Heart right ventricle (tissue), 16 donors: ENCODE results near the gene KCNMA1. TPM values are rescaled to one million over a fixed set of nuclear protein-coding genes. Genes with fewer than 3 reads are reported as not detected.

Experiments
- ATAC-seq, 8 donors: fragments of 200-7000 bp; cut with Tn5 transposase; one replicate each; pipeline ENCODE4 v1.9.1; 2020; ENCODE audit warnings: mild to moderate bottlenecking in 8 of 8, moderate library complexity in 8 of 8, moderate number of reproducible peaks in 1 of 8
- DNase-seq, 2 donors: peaks; one replicate each; pipeline ENCODE4 v3.0.0-alpha.2; 2020
- H3K27ac ChIP-seq, 10 donors: fragments of 200-600 bp; sonication (generic) in 2 of 10; one replicate each; pipeline versions ENCODE4 v1.5.0 to v1.8.0; 2020 to 2022; ENCODE audit warnings: mild to moderate bottlenecking in 3 of 10
- H3K27me3 ChIP-seq, 7 donors: fragments of 200-600 bp; one replicate each; pipeline ENCODE4 v1.8.0; 2021 to 2022; ENCODE audit warnings: mild to moderate bottlenecking in 2 of 7
- H3K36me3 ChIP-seq, 9 donors: fragments of 200-600 bp; sonication (generic) in 1 of 9; one replicate each; pipeline versions ENCODE4 v1.5.0 to v1.8.0; 2020 to 2022; ENCODE audit warnings: mild to moderate bottlenecking in 2 of 9
- H3K4me1 ChIP-seq, 9 donors: fragments of 200-600 bp; sonication (generic) in 1 of 9; one replicate each; pipeline versions ENCODE4 v1.5.0 to v1.8.0; 2020 to 2022; ENCODE audit warnings: mild to moderate bottlenecking in 4 of 9
- H3K4me3 ChIP-seq, 10 donors: fragments of 200-600 bp; sonication (generic) in 2 of 10; one replicate each; pipeline versions ENCODE4 v1.5.0 to v1.8.0; 2020 to 2022; ENCODE audit warnings: mild to moderate bottlenecking in 7 of 10, moderate library complexity in 2 of 10
- H3K9me3 ChIP-seq, 11 donors: fragments of 200-600 bp in 10 of 11; sonication (generic) in 2 of 11; one replicate each; pipeline versions ENCODE4 v1.5.0 to v1.8.0; 2013 to 2022; ENCODE audit warnings: mild to moderate bottlenecking in 2 of 11, control low read depth in 1 of 11, moderate library complexity in 1 of 11
- WGBS, 2 donors: extraction: QIAGEN DNeasy Blood & Tissue Kit; methylation state at CpG; one replicate each; pipeline ENCODE4 v1.1.7; 2013; ENCODE audit warnings: inconsistent platforms in 1 of 2; 5-methylcytosine and 5-hydroxymethylcytosine counted together
- intact Hi-C, 10 donors: fragments of 100-400 bp; cut with DNase I; formaldehyde crosslinking; loops; one replicate each; pipeline versions ENCODE4 v1.11.1 to v1.14.2; 2022
- polyA plus RNA-seq, 2 donors: library from polyadenylated mRNA; stranded (reverse); fragments of 200-250 nt; gene quantifications; one replicate each; pipeline ENCODE4 v1.2.3, GENCODE V29; 2013
- total RNA-seq, 10 donors: library from RNA; stranded (reverse); fragmentation: NEBNext Ultra II Directional in 3 of 10; extraction: Animal tissue kit (Norgen Biotek cat#: 25700) in 3 of 10; gene quantifications; one replicate each; pipeline versions ENCODE4 v1.2.1 to v1.2.4, GENCODE V29; 2021 to 2023
- TF ChIP-seq, protein P1 (sequence below), 9 donors: fragments of 200-600 bp; sonication (generic) in 2 of 9; IDR thresholded peaks; one replicate each; pipeline versions ENCODE4 v1.5.0 to v1.8.0; 2021 to 2022; ENCODE audit warnings: antibody characterized with exemption in 9 of 9, mild to moderate bottlenecking in 5 of 9, moderate library complexity in 1 of 9
- donor health status: Arrhythmogenic right ventricular cardiomyopathy.
- donor health status: ischemic (EF 13 %, LVEDD 7.1; RV severe dilation, severe dysfunction).
- donor health status: healthy with polysubstance abuse.
- donor health status: DM: no; HTN: yes; CAD: no.
- donor health status: DM: no; HTN: no; CAD: no.
- donor health status: ischemic (EF 25% LVEDD 6.9; RV normal size, moderate dysfunction).
- donor health status: ischemic (EF 25% LVEDD 5.7; RV mildly dilated, moderate dysfunction).
- donor health status: healthy.
- donor health status: DM: yes; HTN: yes; CAD: no.
- donor health status: Ischemic cardiomyopathy.
- donor health status: ischemic (EF 35%, LVEDD 5.7; RV mildly dilated, moderate dysfunction).
- donor health status: nonischemic (EF 11% LVEDD 7.7; RV severe dilation, severe dysfunction).
- donor health status: DM: yes; HTN: yes; CAD: no.
- donor health status: PGD.
- donor health status: ischemic (EF 29% LVEDD 5.4; RV normal size, mild dysfunction).
- donor health status: nonischemic (EF 23%, LVEDD 6.1; RV moderate dilation, normal function).

KCNMA1 gene
- total and polyA plus RNA-seq, 12 donors = 0.59 to 5.3 (median 1.6) TPM

DNA sequence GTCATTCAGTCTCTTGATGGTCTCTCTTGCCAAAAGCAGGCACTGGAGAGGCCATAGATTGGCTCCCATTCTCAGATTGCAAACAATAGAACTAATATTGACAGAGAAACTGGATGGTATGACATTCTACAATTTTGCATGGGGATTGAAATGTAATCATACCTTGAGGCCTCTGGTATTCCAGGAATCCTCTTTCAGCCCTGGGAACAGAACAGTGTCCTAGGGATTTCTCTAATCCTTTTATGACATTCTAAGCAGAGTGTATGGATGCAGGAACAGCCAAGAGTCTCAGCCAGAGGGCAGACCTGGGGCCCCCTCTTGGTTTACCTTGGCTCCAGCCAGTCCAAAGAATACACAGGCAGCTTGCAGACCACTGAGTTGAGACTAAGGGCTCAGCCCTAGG is 206.4 kb downstream of the KCNMA1 start:
- Histone ChIP-seq H3K27ac (no peak overlapping the region), H3K4me1 (no peaks in the 10 kb centered on the region)

DNA sequence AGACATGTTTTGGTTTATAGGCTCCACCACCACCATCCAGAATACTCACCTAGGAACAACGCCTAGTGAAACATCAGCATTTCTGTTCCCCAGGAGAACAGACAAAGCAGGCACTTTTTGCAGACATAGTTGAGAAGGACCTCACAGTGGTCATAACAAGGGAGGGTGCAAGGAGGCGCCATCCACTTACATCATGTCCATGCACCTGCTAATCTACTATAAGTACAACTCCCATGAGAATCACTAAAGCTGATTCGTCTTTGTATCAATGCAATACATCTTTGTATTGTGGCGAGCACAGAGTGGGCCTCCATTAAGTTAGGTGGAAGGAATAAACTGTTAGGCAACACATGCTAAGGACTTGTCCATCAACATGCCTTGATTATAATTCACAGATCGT is 207.1 kb downstream of the KCNMA1 start:
- Histone ChIP-seq H3K9me3 (no peaks in the 10 kb centered on the region), H3K4me3 (no peak overlapping the region), H3K27me3 (peaks cover 0 to 13% (median 0%) of the 10 kb centered on the region in 7 donors), H3K27ac (no peak overlapping the region), H3K4me1 (no peaks in the 10 kb centered on the region), H3K36me3 (no peaks in the 10 kb centered on the region)
- intact Hi-C loops = no loop called here
- ATAC-seq (no peak), DNase-seq (no peak)
- WGBS, 2 donors = 91 to 93% methylated on average over 5 of the region's 5 CpGs
- TF ChIP-seq, protein P1, sequence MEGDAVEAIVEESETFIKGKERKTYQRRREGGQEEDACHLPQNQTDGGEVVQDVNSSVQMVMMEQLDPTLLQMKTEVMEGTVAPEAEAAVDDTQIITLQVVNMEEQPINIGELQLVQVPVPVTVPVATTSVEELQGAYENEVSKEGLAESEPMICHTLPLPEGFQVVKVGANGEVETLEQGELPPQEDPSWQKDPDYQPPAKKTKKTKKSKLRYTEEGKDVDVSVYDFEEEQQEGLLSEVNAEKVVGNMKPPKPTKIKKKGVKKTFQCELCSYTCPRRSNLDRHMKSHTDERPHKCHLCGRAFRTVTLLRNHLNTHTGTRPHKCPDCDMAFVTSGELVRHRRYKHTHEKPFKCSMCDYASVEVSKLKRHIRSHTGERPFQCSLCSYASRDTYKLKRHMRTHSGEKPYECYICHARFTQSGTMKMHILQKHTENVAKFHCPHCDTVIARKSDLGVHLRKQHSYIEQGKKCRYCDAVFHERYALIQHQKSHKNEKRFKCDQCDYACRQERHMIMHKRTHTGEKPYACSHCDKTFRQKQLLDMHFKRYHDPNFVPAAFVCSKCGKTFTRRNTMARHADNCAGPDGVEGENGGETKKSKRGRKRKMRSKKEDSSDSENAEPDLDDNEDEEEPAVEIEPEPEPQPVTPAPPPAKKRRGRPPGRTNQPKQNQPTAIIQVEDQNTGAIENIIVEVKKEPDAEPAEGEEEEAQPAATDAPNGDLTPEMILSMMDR (IDR thresholded peaks at IDR 0.05) = no peak

More for the DNA sequence above, 206.4 kb downstream of the KCNMA1 start:
- no peak overlapping the region for H3K4me3 ChIP-seq
- H3K36me3 ChIP-seq = no peaks in the 10 kb centered on the region
- H3K27me3 ChIP-seq = peaks cover 0 to 13% (median 0%) of the 10 kb centered on the region in 7 donors
- H3K9me3 ChIP-seq = no peaks in the 10 kb centered on the region
- no peak for DNase-seq
- intact Hi-C loops = no loop called here
- no peak for ATAC-seq
- TF ChIP-seq, protein P1 (IDR thresholded peaks at IDR 0.05) = no peak

DNA sequence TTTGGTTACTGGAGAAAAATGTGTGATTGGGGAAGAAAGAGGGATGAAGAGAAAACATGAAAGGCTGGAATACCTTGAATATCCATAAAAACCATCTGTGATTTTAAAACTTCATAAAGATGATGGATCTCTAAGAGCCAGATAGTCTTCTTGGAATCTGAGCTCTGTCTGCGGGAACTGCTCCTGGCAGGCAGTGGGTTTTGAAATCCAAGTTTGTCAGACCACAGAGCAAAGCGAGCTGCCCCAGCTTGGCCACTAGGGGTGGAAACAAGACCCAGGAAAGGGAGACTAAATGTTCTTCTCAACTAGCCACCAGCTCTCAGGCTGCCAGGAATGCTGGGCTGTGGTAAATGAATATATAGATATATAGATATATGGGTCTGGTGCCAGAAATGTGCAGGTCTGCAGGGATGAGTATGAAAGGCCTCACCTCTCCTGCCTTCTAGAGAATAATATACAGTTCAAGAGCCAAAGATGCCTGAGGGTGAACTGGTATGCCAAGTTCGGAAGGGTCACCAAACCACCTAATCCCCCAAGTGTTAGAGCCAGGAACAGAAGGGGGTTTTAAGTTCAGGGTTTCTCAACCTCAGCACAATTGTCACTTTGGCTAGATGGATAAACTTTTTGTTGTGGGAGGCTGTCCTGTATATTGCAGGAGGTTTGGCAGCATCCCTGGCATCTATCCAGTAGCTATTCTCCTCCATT is 208.8 kb downstream of the KCNMA1 start:
- intact Hi-C loops = no loop called here
- ATAC-seq (peak in 1 of 8 donors; percentile 47), DNase-seq (no peak)
- Histone ChIP-seq H3K4me3 (no peak overlapping the region), H3K27ac (no peak overlapping the region), H3K27me3 (peaks cover 0 to 13% (median 0%) of the 10 kb centered on the region in 7 donors), H3K4me1 (no peaks in the 10 kb centered on the region), H3K36me3 (no peaks in the 10 kb centered on the region), H3K9me3 (no peaks in the 10 kb centered on the region)
- WGBS, 2 donors = 65 to 77% methylated on average over 3 of the region's 3 CpGs
- TF ChIP-seq, protein P1 (IDR thresholded peaks at IDR 0.05) = peak in 6 of 9 donors; percentile 10 to 51 (median 40)

DNA sequence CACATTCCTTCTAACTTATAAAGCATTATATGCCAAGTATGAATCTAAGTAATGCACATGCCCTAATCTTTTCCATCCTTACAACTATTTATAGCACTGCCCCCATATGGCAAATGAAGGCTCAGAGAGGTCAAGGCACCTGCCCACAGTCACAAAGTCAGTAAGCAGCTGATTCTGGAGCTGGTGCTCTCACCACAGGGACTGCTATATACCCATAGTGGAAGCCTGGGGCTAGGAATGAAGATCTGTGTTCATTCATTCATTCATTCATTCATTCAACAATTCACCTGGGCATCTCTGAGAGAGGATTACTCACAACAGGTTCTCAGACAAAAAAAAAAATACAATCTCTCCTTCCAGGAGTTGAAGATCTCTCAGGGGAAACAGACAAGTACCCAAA is 213.4 kb downstream of the KCNMA1 start:
- ATAC-seq (no peak), DNase-seq (no peak)
- Histone ChIP-seq H3K27me3 (peaks cover 0 to 12% (median 0%) of the 10 kb centered on the region in 7 donors), H3K4me3 (no peak overlapping the region), H3K36me3 (no peaks in the 10 kb centered on the region), H3K27ac (no peak overlapping the region), H3K9me3 (no peaks in the 10 kb centered on the region), H3K4me1 (peaks cover 0 to 4% (median 0%) of the 10 kb centered on the region in 9 donors)
- intact Hi-C loops = no loop called here
- TF ChIP-seq, protein P1 (IDR thresholded peaks at IDR 0.05) = no peak
